Forelimb muscle (tissue), 1 donor: ENCODE data around the gene BCL6. TPM values are rescaled to one million over a fixed set of nuclear protein-coding genes. Genes with fewer than 3 reads are reported as not detected.
"Not testable (repeated sequence)": the region's sequence is repeated elsewhere in the genome, so short reads cannot be mapped to it uniquely, and the experiment has no call there.

Experiments
- DNase-seq: peaks from one replicate; pipeline ENCODE4 v3.0.0-alpha.2; 2013; ENCODE audit warnings: low read depth
- polyA plus RNA-seq: library from polyadenylated mRNA; unstranded; fragments of 120-200 nt; gene quantifications from one replicate; pipeline ENCODE4 v1.2.1, GENCODE V29; 2013; ENCODE audit not compliant: insufficient read length

The BCL6 gene
- polyA plus RNA-seq, 1 donor: 30.6 TPM

- peak; percentile 22 for DNase-seq
Observed at GRCh38 chr3:187714404-187714979, 30.8 kb downstream of the BCL6 start.

GRCh38 chr3:187713504-187713903 is 31.8 kb downstream of the BCL6 start:
- no peak for DNase-seq

GRCh38 chr3:187709155-187709554 is 36.1 kb downstream of the BCL6 start:
- DNase-seq: no peak

GRCh38 chr3:187708696-187709095 is 36.6 kb downstream of the BCL6 start:
- DNase-seq: no peak

- DNase-seq: no peak
Observed at GRCh38 chr3:187706971-187707370, 38.3 kb downstream of the BCL6 start.

- DNase-seq: no peak
Observed at GRCh38 chr3:187705164-187705563, 40.1 kb downstream of the BCL6 start.

GRCh38 chr3:187702507-187703033 is 42.7 kb downstream of the BCL6 start, which contains the start of gene RTP2:
RTP2 (minus strand) TSS chr3:187702557; CDS start chr3:187702128, 429 bp downstream.
- DNase-seq: no peak

- DNase-seq: no peak
Observed at GRCh38 chr3:187700249-187700648, 45.0 kb downstream of the BCL6 start.

GRCh38 chr3:187698499-187699399 is 46.5 kb downstream of the BCL6 start:
- no peak for DNase-seq

- DNase-seq: no peak
Observed at GRCh38 chr3:187696021-187696420, 49.2 kb downstream of the BCL6 start.

GRCh38 chr3:187695449-187695848 is 49.8 kb downstream of the BCL6 start:
- no peak for DNase-seq

GRCh38 chr3:187694801-187695200 is 50.5 kb downstream of the BCL6 start:
- DNase-seq: no peak

GRCh38 chr3:187693431-187693830 is 51.8 kb downstream of the BCL6 start:
- DNase-seq: no peak

GRCh38 chr3:187689984-187690383 is 55.3 kb downstream of the BCL6 start:
- no peak for DNase-seq

- DNase-seq: no peak
Observed at GRCh38 chr3:187686621-187687273, 58.5 kb downstream of the BCL6 start.

- no peak for DNase-seq
Observed at GRCh38 chr3:187685948-187686347, 59.3 kb downstream of the BCL6 start.

- no peak for DNase-seq
Observed at GRCh38 chr3:187684880-187685279, 60.4 kb downstream of the BCL6 start.

GRCh38 chr3:187684444-187684843 is 60.8 kb downstream of the BCL6 start:
- no peak for DNase-seq

- not testable (repeated sequence) for DNase-seq
Observed at GRCh38 chr3:187681756-187682155, 63.5 kb downstream of the BCL6 start.

- peak; percentile 11 for DNase-seq
Observed at GRCh38 chr3:187679638-187680396, 65.5 kb downstream of the BCL6 start.

- DNase-seq: peak; percentile 20
Observed at GRCh38 chr3:187678726-187679268, 66.5 kb downstream of the BCL6 start.
